ENCODE measurements around the gene KATNAL2. TPM values are rescaled to one million over a fixed set of nuclear protein-coding genes. Genes with fewer than 3 reads are reported as not detected.

KATNAL2 gene
- total and polyA plus RNA-seq, 4 experiments from 2014 or later, result 0.94 to 2.1 TPM; not detected in 2

GRCh38 chr18:46910856-46911255 lies 6.5 kb upstream of the KATNAL2 start:
- Mint-ChIP-seq H3K9me3 (peaks cover 0 to 3% (median 0%) of the 10 kb centered on the region in 8 donors), H3K4me1 (peaks cover 29 to 50% (median 34%) of the 10 kb centered on the region in 4 donors), H3K27me3 (no peaks in the 10 kb centered on the region), H3K4me3 (peak overlapping the region in 1 of 8 donors; percentile 36), H3K27ac (no peak overlapping the region), H3K36me3 (peaks cover 3 to 11% of the 10 kb centered on the region in 2 donors)
- Histone ChIP-seq H3K27ac (ENCODE audit: low read depth, low read length) (no peak overlapping the region), H3K4me3 (ENCODE audit: low read length in 2 of 2) (no peak overlapping the region), H3K27me3 (ENCODE audit: insufficient read depth, low read length) (no peaks in the 10 kb centered on the region), H3K36me3 (ENCODE audit: insufficient read depth, low read length) (no peaks in the 10 kb centered on the region), H3K4me1 (ENCODE audit: insufficient read depth, low read length) (peaks cover 14% of the 10 kb centered on the region), H3K9me3 (ENCODE audit: control insufficient read depth in 1 of 2, low read length in 2 of 2) (no peaks in the 10 kb centered on the region)
- intact Hi-C loops (cut with micrococcal nuclease), result loop anchor here (10.0 kb wide), 1 partner anchor 736 kb away; a partner anchor contains a TSS
- no peak for DNase-seq
- POLR2A ChIA-PET (ENCODE audit: partially characterized antibody), result no interaction called here
- CTCF ChIA-PET (ENCODE audit: partially characterized antibody), result no interaction called here

- H3K27ac Mint-ChIP-seq, result peak overlapping the region; percentile 89 to 95 (median 91)
- intact Hi-C loops (cut with micrococcal nuclease), result loop anchor here (2.0 to 10.0 kb wide), 4 partner anchors 89 to 1016 kb away; partner anchors contain the start of genes IER3IP1 and SMAD2
- H3K4me3 Mint-ChIP-seq, result peak overlapping the region; percentile 91 to 96 (median 92)
- Histone ChIP-seq H3K4me1 (ENCODE audit: insufficient read depth, low read length) (peaks cover 27% of the 10 kb centered on the region), H3K27me3 (ENCODE audit: insufficient read depth, low read length) (no peaks in the 10 kb centered on the region), H3K36me3 (ENCODE audit: insufficient read depth, low read length) (no peaks in the 10 kb centered on the region), H3K9me3 (ENCODE audit: control insufficient read depth in 1 of 2, low read length in 2 of 2) (no peaks in the 10 kb centered on the region), H3K4me3 (ENCODE audit: low read length in 2 of 2) (peak overlapping the region; percentile 60 to 63), H3K27ac (ENCODE audit: low read depth, low read length) (no peak overlapping the region)
- H3K27me3 Mint-ChIP-seq, result no peaks in the 10 kb centered on the region
- peak in 1 of 5 donors; percentile 9 for DNase-seq
- H3K36me3 Mint-ChIP-seq, result peaks cover 4 to 8% of the 10 kb centered on the region in 2 donors
- ChIA-PET POLR2A (ENCODE audit: partially characterized antibody) (no interaction called here), CTCF (ENCODE audit: partially characterized antibody) (interaction anchor here (1.0 kb wide), 1 partner anchor 743 kb away, joined by 3 read pairs; a partner anchor contains a TSS)
- peaks cover 35 to 56% (median 46%) of the 10 kb centered on the region in 4 donors for H3K4me1 Mint-ChIP-seq
- no peaks in the 10 kb centered on the region for H3K9me3 Mint-ChIP-seq
Observed at GRCh38 chr18:46915800-46916550, 1.4 kb upstream of the KATNAL2 start.

- no peaks in the 10 kb centered on the region for H3K36me3 ChIP-seq (ENCODE audit: insufficient read depth, low read length)
- peaks cover 35 to 56% (median 46%) of the 10 kb centered on the region in 4 donors for H3K4me1 Mint-ChIP-seq
- H3K27ac ChIP-seq (ENCODE audit: low read depth, low read length), result peak overlapping the region; percentile 40
- CTCF ChIA-PET (ENCODE audit: partially characterized antibody), result interaction anchor here (1.0 kb wide), 1 partner anchor 744 kb away, joined by 4 read pairs; no protein-coding TSS in a partner anchor
- H3K27me3 ChIP-seq (ENCODE audit: insufficient read depth, low read length), result no peaks in the 10 kb centered on the region
- peaks cover 27% of the 10 kb centered on the region for H3K4me1 ChIP-seq (ENCODE audit: insufficient read depth, low read length)
- peak overlapping the region; percentile 89 to 95 (median 91) for H3K27ac Mint-ChIP-seq
- intact Hi-C loops (cut with micrococcal nuclease), result loop anchor here (2.0 to 10.0 kb wide), 4 partner anchors 89 to 1016 kb away; partner anchors contain the start of genes IER3IP1 and SMAD2
- peak overlapping the region; percentile 60 to 63 for H3K4me3 ChIP-seq (ENCODE audit: low read length in 2 of 2)
- POLR2A ChIA-PET (ENCODE audit: partially characterized antibody), result interaction anchor here (1.3 kb wide), 1 partner anchor 234 kb away, joined by 10 read pairs; the partner anchor contains the start of gene HDHD2
- H3K36me3 Mint-ChIP-seq, result peaks cover 4 to 8% of the 10 kb centered on the region in 2 donors
- DNase-seq, result peak in 4 of 5 donors; percentile 39 to 58 (median 45)
- no peaks in the 10 kb centered on the region for H3K27me3 Mint-ChIP-seq
- H3K4me3 Mint-ChIP-seq, result peak overlapping the region; percentile 91 to 96 (median 92)
- H3K9me3 Mint-ChIP-seq, result no peaks in the 10 kb centered on the region
- no peaks in the 10 kb centered on the region for H3K9me3 ChIP-seq (ENCODE audit: control insufficient read depth in 1 of 2, low read length in 2 of 2)
Observed at GRCh38 chr18:46916551-46917107, 773 bp upstream of the KATNAL2 start.

- no peaks in the 10 kb centered on the region for H3K9me3 Mint-ChIP-seq
- no peak for DNase-seq
- intact Hi-C loops (cut with micrococcal nuclease), result loop anchor here (2.0 to 10.0 kb wide), 4 partner anchors 91 to 1014 kb away; partner anchors contain the start of genes IER3IP1 and SMAD2
- peaks cover 35 to 54% (median 45%) of the 10 kb centered on the region in 4 donors for H3K4me1 Mint-ChIP-seq
- peak overlapping the region; percentile 36 to 91 (median 86) for H3K27ac Mint-ChIP-seq
- no peaks in the 10 kb centered on the region for H3K9me3 ChIP-seq (ENCODE audit: control insufficient read depth in 1 of 2, low read length in 2 of 2)
- H3K36me3 ChIP-seq (ENCODE audit: insufficient read depth, low read length), result no peaks in the 10 kb centered on the region
- peaks cover 27% of the 10 kb centered on the region for H3K4me1 ChIP-seq (ENCODE audit: insufficient read depth, low read length)
- ChIA-PET POLR2A (ENCODE audit: partially characterized antibody) (interaction anchor here (0.6 to 1.3 kb wide), 3 partner anchors 233 to 759 kb away, joined by 3 to 10 read pairs (median 4); partner anchors contain the start of gene HDHD2), CTCF (ENCODE audit: partially characterized antibody) (interaction anchor here (1.0 kb wide), 1 partner anchor 745 kb away, joined by 4 read pairs; no protein-coding TSS in a partner anchor)
- H3K36me3 Mint-ChIP-seq, result peaks cover 4 to 8% of the 10 kb centered on the region in 2 donors
- H3K27me3 ChIP-seq (ENCODE audit: insufficient read depth, low read length), result no peaks in the 10 kb centered on the region
- H3K4me3 Mint-ChIP-seq, result peak overlapping the region; percentile 80 to 93 (median 90)
- peak overlapping the region; percentile 40 for H3K27ac ChIP-seq (ENCODE audit: low read depth, low read length)
- no peaks in the 10 kb centered on the region for H3K27me3 Mint-ChIP-seq
- peak overlapping the region; percentile 60 to 66 for H3K4me3 ChIP-seq (ENCODE audit: low read length in 2 of 2)
Observed at GRCh38 chr18:46917803-46918600, 600 bp downstream of the KATNAL2 start.

GRCh38 chr18:46920067-46920466 lies 2.7 kb downstream of the KATNAL2 start:
- Histone ChIP-seq H3K9me3 (ENCODE audit: control insufficient read depth in 1 of 2, low read length in 2 of 2) (no peaks in the 10 kb centered on the region), H3K27me3 (ENCODE audit: insufficient read depth, low read length) (no peaks in the 10 kb centered on the region), H3K4me3 (ENCODE audit: low read length in 2 of 2) (no peak overlapping the region), H3K36me3 (ENCODE audit: insufficient read depth, low read length) (no peaks in the 10 kb centered on the region), H3K4me1 (ENCODE audit: insufficient read depth, low read length) (peaks cover 21% of the 10 kb centered on the region), H3K27ac (ENCODE audit: low read depth, low read length) (no peak overlapping the region)
- DNase-seq, result no peak
- CTCF ChIA-PET (ENCODE audit: partially characterized antibody), result no interaction called here
- Mint-ChIP-seq H3K4me1 (peaks cover 26 to 33% (median 31%) of the 10 kb centered on the region in 4 donors), H3K4me3 (peak overlapping the region in 1 of 8 donors; percentile 50), H3K27ac (no peak overlapping the region), H3K9me3 (no peaks in the 10 kb centered on the region), H3K36me3 (peaks cover 0 to 8% of the 10 kb centered on the region in 2 donors), H3K27me3 (peaks cover 0 to 2% of the 10 kb centered on the region in 2 donors)
- intact Hi-C loops (cut with micrococcal nuclease), result no loop called here
- POLR2A ChIA-PET (ENCODE audit: partially characterized antibody), result no interaction called here

- Mint-ChIP-seq H3K9me3 (no peaks in the 10 kb centered on the region), H3K27me3 (peaks cover 0 to 2% of the 10 kb centered on the region in 2 donors), H3K4me3 (no peak overlapping the region), H3K36me3 (peaks cover 0 to 8% of the 10 kb centered on the region in 2 donors), H3K4me1 (peaks cover 20 to 27% (median 25%) of the 10 kb centered on the region in 4 donors), H3K27ac (peak overlapping the region in 1 of 7 donors; percentile 46)
- intact Hi-C loops (cut with micrococcal nuclease), result no loop called here
- Histone ChIP-seq H3K27ac (ENCODE audit: low read depth, low read length) (no peak overlapping the region), H3K4me1 (ENCODE audit: insufficient read depth, low read length) (peaks cover 16% of the 10 kb centered on the region), H3K27me3 (ENCODE audit: insufficient read depth, low read length) (no peaks in the 10 kb centered on the region), H3K4me3 (ENCODE audit: low read length in 2 of 2) (no peak overlapping the region), H3K9me3 (ENCODE audit: control insufficient read depth in 1 of 2, low read length in 2 of 2) (no peaks in the 10 kb centered on the region), H3K36me3 (ENCODE audit: insufficient read depth, low read length) (no peaks in the 10 kb centered on the region)
- POLR2A ChIA-PET (ENCODE audit: partially characterized antibody), result no interaction called here
- no peak for DNase-seq
- CTCF ChIA-PET (ENCODE audit: partially characterized antibody), result no interaction called here
Observed at GRCh38 chr18:46920653-46921052, 3.3 kb downstream of the KATNAL2 start.
